Endothelial cell of umbilical vein (primary cell): ENCODE data around the gene RAB3B. TPM values are rescaled to one million over a fixed set of nuclear protein-coding genes. Genes with fewer than 3 reads are reported as not detected.
A peak's percentile ranks its signal among the peaks of the same experiment; 100 is the strongest.

Source experiments
- BruUV-seq: library from RNA; stranded (reverse); fragments of 400-500 nt; replicated peaks from 2 replicates; lab custom pipeline; 2021; lab: Mats Ljungman, UMichigan
- CTCF ChIA-PET: fragments of 300-600, 350-600 bp; sonication (Branson Sonifier 250); formaldehyde crosslinking; loops from one replicate; lab custom pipeline; 2021; ENCODE audit warnings: antibody characterized with exemption, inconsistent platforms; lab: Charles Lee
- POLR2A ChIA-PET: fragments of 300-600, 350-600 bp; sonication (Branson Sonifier 250); formaldehyde crosslinking; loops from one replicate; lab custom pipeline; 2021; ENCODE audit warnings: antibody characterized with exemption, inconsistent platforms; lab: Charles Lee
- DNase-seq: peaks from one replicate; pipeline ENCODE4 v3.0.0-alpha.2; 2011; ENCODE audit warnings: low read depth, low spot score
- FAIRE-seq: peaks from 2 replicates; lab custom pipeline; 2011; peaks lifted over from hg19 to GRCh38; lab: Jason Lieb, UNC
- H2AFZ ChIP-seq: 2 replicates; pipeline ENCODE4 v1.6.0; 2012; ENCODE audit warnings: low read depth, low read length, control low read depth, inconsistent platforms
- H3K27ac ChIP-seq: 2 replicates; pipeline ENCODE4 v1.5.1; 2011; ENCODE audit warnings: low read depth, mild to moderate bottlenecking, control low read depth, low read length, moderate library complexity; ENCODE audit not compliant: insufficient read depth
- H3K27me3 ChIP-seq, 2 experiments: 2 replicates each; pipeline versions ENCODE4 v1.6.0 to v1.6.1; 2011; ENCODE audit warnings: low read length in 2 of 2, mixed read lengths in 1 of 2; ENCODE audit not compliant: control insufficient read depth in 2 of 2, insufficient read depth in 2 of 2
- H3K36me3 ChIP-seq, 2 experiments: 2 replicates in 1 of 2; 3 replicates in 1 of 2; pipeline ENCODE4 v1.5.1; 2011; ENCODE audit warnings: low read length in 2 of 2, mild to moderate bottlenecking in 1 of 2, moderate library complexity in 1 of 2; ENCODE audit not compliant: control insufficient read depth in 2 of 2, insufficient read depth in 2 of 2; ENCODE audit errors: extremely low read depth in 1 of 2
- H3K4me1 ChIP-seq: 3 replicates; pipeline ENCODE4 v1.5.1; 2011; ENCODE audit warnings: mild to moderate bottlenecking, low read length; ENCODE audit not compliant: control insufficient read depth, insufficient read depth; ENCODE audit errors: extremely low read depth
- H3K4me2 ChIP-seq: 2 replicates; pipeline ENCODE4 v1.6.1; 2011; ENCODE audit warnings: low read length, control low read depth, mixed read lengths; ENCODE audit not compliant: insufficient read depth
- H3K4me3 ChIP-seq, 3 experiments: fragments of 200-600 bp in 1 of 3; sonication (generic), shearing (Covaris generic) in 1 of 3; replicated peaks in 1 of 3; 2 replicates each; pipeline ENCODE4 v1.5.1; 2011 to 2016; ENCODE audit warnings: control low read depth in 3 of 3, low read length in 3 of 3, mild to moderate bottlenecking in 2 of 3, inconsistent platforms in 1 of 3, low read depth in 1 of 3, moderate library complexity in 1 of 3; ENCODE audit not compliant: insufficient read depth in 1 of 3
- H3K79me2 ChIP-seq: 2 replicates; pipeline ENCODE4 v1.6.0; 2012; ENCODE audit warnings: low read length, inconsistent platforms; ENCODE audit not compliant: control insufficient read depth, insufficient read depth
- H3K9ac ChIP-seq: replicated peaks from 2 replicates; pipeline ENCODE3; 2011; ENCODE audit warnings: low read length, control low read depth; ENCODE audit not compliant: insufficient read depth; ENCODE audit errors: extremely low read depth
- H3K9me1 ChIP-seq: replicated peaks from 3 replicates; pipeline ENCODE4 v1.6.0; 2011; ENCODE audit warnings: mild to moderate bottlenecking, low read length; ENCODE audit not compliant: control insufficient read depth, insufficient read depth; ENCODE audit errors: extremely low read depth
- H3K9me3 ChIP-seq: replicated peaks from 2 replicates; pipeline ENCODE4 v1.5.1; 2012; ENCODE audit warnings: low read length, inconsistent platforms; ENCODE audit not compliant: control insufficient read depth, insufficient read depth
- H4K20me1 ChIP-seq: replicated peaks from 2 replicates; pipeline ENCODE3; 2011; ENCODE audit warnings: mild to moderate bottlenecking, low read length; ENCODE audit not compliant: control insufficient read depth, insufficient read depth; ENCODE audit errors: extremely low read depth
- EZH2 ChIP-seq: IDR thresholded peaks from 2 replicates; pipeline ENCODE4 v1.6.1; 2012; ENCODE audit warnings: borderline replicate concordance, low read depth, mild to moderate bottlenecking, moderate library complexity, low read length, inconsistent platforms; ENCODE audit not compliant: severe bottlenecking
- FOS ChIP-seq: IDR thresholded peaks from 2 replicates; pipeline ENCODE4 v1.6.1; 2011; ENCODE audit warnings: mild to moderate bottlenecking, low read length, moderate library complexity, borderline replicate concordance; ENCODE audit not compliant: insufficient read depth
- GATA2 ChIP-seq: IDR thresholded peaks from 2 replicates; pipeline ENCODE4 v1.7.0; 2011; ENCODE audit warnings: low read depth, mild to moderate bottlenecking, moderate library complexity, mixed read lengths, low read length; ENCODE audit not compliant: insufficient read length, insufficient read depth
- JUN ChIP-seq: IDR thresholded peaks from 2 replicates; pipeline ENCODE4 v1.6.1; 2011; ENCODE audit warnings: borderline replicate concordance, low read depth; ENCODE audit not compliant: insufficient read length, insufficient read depth
- MYC ChIP-seq: IDR thresholded peaks from one replicate; pipeline ENCODE4 v1.6.1; 2011; ENCODE audit warnings: mild to moderate bottlenecking, low read depth, low read length
- POLR2A ChIP-seq: IDR thresholded peaks from 2 replicates; pipeline ENCODE4 v1.6.1; 2012; ENCODE audit warnings: low read depth, mild to moderate bottlenecking, control low read depth, low read length
- POLR2AphosphoS5 ChIP-seq: IDR thresholded peaks from 2 replicates; pipeline ENCODE4 v1.6.1; 2012; ENCODE audit warnings: low read depth, mild to moderate bottlenecking, control low read depth, low read length, moderate library complexity; ENCODE audit not compliant: insufficient read depth
- dilution Hi-C: fragments of 300-500 bp; cut with MboI; formaldehyde crosslinking; loops from one replicate; pipeline ENCODE4 v1.15.0; 2019; ENCODE audit warnings: low sequenced_read_pairs; ENCODE audit not compliant: extremely low pct_ligation_motif_present
- intact Hi-C: fragments of 100-400 bp; cut with micrococcal nuclease; formaldehyde crosslinking; loops from one replicate; pipeline ENCODE4 v1.10.0; 2022
- polyA plus RNA-seq, 4 experiments: library from polyadenylated mRNA; depleted of rRNA in 3 of 4; stranded (reverse) in 3 of 4; unstranded in 1 of 4; fragments of >200 nt; gene quantifications; 2 replicates each; pipeline versions ENCODE4 v1.2.1 to v1.2.3, GENCODE V29; 2011 to 2012; ENCODE audit warnings: missing spikeins in 1 of 4
- total RNA-seq: library from RNA; stranded (reverse); gene quantifications from 2 replicates; pipeline ENCODE4 v1.2.3, GENCODE V29; 2021
- TF ChIP-seq, protein P1 (sequence below), 2 donors: IDR thresholded peaks; 1 replicate in 1 of 2; 2 replicates in 1 of 2; pipeline ENCODE4 v1.5.1; 2011; ENCODE audit warnings: low read length in 2 of 2, mild to moderate bottlenecking in 2 of 2, moderate library complexity in 2 of 2, control low read depth in 1 of 2, inconsistent platforms in 1 of 2, low read depth in 1 of 2; ENCODE audit not compliant: insufficient read depth in 1 of 2; ENCODE audit errors: extremely low read depth in 1 of 2
- TF ChIP-seq, protein P2 (sequence below): IDR thresholded peaks from 2 replicates; pipeline ENCODE4 v1.6.1; 2011; ENCODE audit not compliant: insufficient read depth, insufficient read length

Gene RAB3B
- total and polyA plus RNA-seq, 2 donors (not counting 3 experiments of a cell fraction or from before 2014, with no cell fraction given), result 4.1 to 10.4 TPM

DNA sequence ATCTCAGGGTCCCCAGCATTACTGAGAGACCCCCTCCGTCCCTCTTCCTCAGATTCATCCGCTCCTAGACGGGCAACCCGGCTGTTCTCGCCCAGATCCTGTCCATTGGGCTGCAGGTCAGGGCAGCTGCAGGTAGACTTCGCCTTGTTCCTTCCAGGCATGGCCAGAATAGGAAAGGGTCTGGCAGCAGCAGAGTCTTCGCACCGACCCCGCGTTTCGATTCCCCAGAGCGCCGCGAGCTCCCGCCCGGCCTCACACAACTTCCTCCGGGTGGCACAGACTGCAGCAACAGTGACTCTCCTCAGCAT is 112.2 kb downstream of the RAB3B start:
- Histone ChIP-seq H3K4me1 (peaks cover 24% of the 10 kb centered on the region), H4K20me1 (no peaks in the 10 kb centered on the region), H2AFZ (peak overlapping the region; percentile 85), H3K9me3 (no peaks in the 10 kb centered on the region), H3K27ac (peak overlapping the region; percentile 97), H3K4me3 (peak overlapping the region; percentile 89 to 94 (median 94)), H3K9me1 (no peaks in the 10 kb centered on the region), H3K36me3 (no peaks in the 10 kb centered on the region), H3K4me2 (peak overlapping the region; percentile 81), H3K79me2 (peaks cover 48% of the 10 kb centered on the region), H3K27me3 (no peaks in the 10 kb centered on the region), H3K9ac (peak overlapping the region; percentile 96)
- TF ChIP-seq JUN (no peak), POLR2AphosphoS5 (no peak), GATA2 (no peak), FOS (no peak), POLR2A (no peak), EZH2 (no peak), MYC (no peak)
- TF ChIP-seq, protein P1, sequence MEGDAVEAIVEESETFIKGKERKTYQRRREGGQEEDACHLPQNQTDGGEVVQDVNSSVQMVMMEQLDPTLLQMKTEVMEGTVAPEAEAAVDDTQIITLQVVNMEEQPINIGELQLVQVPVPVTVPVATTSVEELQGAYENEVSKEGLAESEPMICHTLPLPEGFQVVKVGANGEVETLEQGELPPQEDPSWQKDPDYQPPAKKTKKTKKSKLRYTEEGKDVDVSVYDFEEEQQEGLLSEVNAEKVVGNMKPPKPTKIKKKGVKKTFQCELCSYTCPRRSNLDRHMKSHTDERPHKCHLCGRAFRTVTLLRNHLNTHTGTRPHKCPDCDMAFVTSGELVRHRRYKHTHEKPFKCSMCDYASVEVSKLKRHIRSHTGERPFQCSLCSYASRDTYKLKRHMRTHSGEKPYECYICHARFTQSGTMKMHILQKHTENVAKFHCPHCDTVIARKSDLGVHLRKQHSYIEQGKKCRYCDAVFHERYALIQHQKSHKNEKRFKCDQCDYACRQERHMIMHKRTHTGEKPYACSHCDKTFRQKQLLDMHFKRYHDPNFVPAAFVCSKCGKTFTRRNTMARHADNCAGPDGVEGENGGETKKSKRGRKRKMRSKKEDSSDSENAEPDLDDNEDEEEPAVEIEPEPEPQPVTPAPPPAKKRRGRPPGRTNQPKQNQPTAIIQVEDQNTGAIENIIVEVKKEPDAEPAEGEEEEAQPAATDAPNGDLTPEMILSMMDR (IDR thresholded peaks at IDR 0.05; ENCODE audit: extremely low read depth in 1 of 2, insufficient read depth in 1 of 2, low read depth in 1 of 2, low read length in 2 of 2), result no peak
- TF ChIP-seq, protein P2, sequence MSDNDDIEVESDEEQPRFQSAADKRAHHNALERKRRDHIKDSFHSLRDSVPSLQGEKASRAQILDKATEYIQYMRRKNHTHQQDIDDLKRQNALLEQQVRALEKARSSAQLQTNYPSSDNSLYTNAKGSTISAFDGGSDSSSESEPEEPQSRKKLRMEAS, result no peak
- ChIA-PET CTCF (interaction anchor here (3.1 kb wide), 1 partner anchor 19 kb away, joined by 14 read pairs; no protein-coding TSS in a partner anchor), POLR2A (no interaction called here)
- no peak for DNase-seq
- intact Hi-C loops (loop anchor here (1.0 to 5.0 kb wide), 2 partner anchors 19 to 489 kb away; partner anchors contain the start of gene CC2D1B), dilution Hi-C loops (no loop called here)
- BruUV-seq, result no TSS peak
- FAIRE-seq, result no peak
